Endothelial cell of umbilical vein (primary cell): ENCODE results near the gene TANGO2. TPM values are rescaled to one million over a fixed set of nuclear protein-coding genes. Genes with fewer than 3 reads are reported as not detected.

ENCODE experiments used
- BruUV-seq: library from RNA; stranded (reverse); fragments of 400-500 nt; replicated peaks from 2 replicates; lab custom pipeline; 2021; lab: Mats Ljungman, UMichigan
- CTCF ChIA-PET: fragments of 300-600, 350-600 bp; sonication (Branson Sonifier 250); formaldehyde crosslinking; loops from one replicate; lab custom pipeline; 2021; ENCODE audit warnings: antibody characterized with exemption, inconsistent platforms; lab: Charles Lee
- POLR2A ChIA-PET: fragments of 300-600, 350-600 bp; sonication (Branson Sonifier 250); formaldehyde crosslinking; loops from one replicate; lab custom pipeline; 2021; ENCODE audit warnings: antibody characterized with exemption, inconsistent platforms; lab: Charles Lee
- DNase-seq: peaks from one replicate; pipeline ENCODE4 v3.0.0-alpha.2; 2011; ENCODE audit warnings: low read depth, low spot score
- FAIRE-seq: peaks from 2 replicates; lab custom pipeline; 2011; peaks lifted over from hg19 to GRCh38; lab: Jason Lieb, UNC
- H2AFZ ChIP-seq: 2 replicates; pipeline ENCODE4 v1.6.0; 2012; ENCODE audit warnings: low read depth, low read length, control low read depth, inconsistent platforms
- H3K27ac ChIP-seq: 2 replicates; pipeline ENCODE4 v1.5.1; 2011; ENCODE audit warnings: low read depth, mild to moderate bottlenecking, control low read depth, low read length, moderate library complexity; ENCODE audit not compliant: insufficient read depth
- H3K27me3 ChIP-seq, 2 experiments: 2 replicates each; pipeline versions ENCODE4 v1.6.0 to v1.6.1; 2011; ENCODE audit warnings: low read length in 2 of 2, mixed read lengths in 1 of 2; ENCODE audit not compliant: control insufficient read depth in 2 of 2, insufficient read depth in 2 of 2
- H3K36me3 ChIP-seq, 2 experiments: 2 replicates in 1 of 2; 3 replicates in 1 of 2; pipeline ENCODE4 v1.5.1; 2011; ENCODE audit warnings: low read length in 2 of 2, mild to moderate bottlenecking in 1 of 2, moderate library complexity in 1 of 2; ENCODE audit not compliant: control insufficient read depth in 2 of 2, insufficient read depth in 2 of 2; ENCODE audit errors: extremely low read depth in 1 of 2
- H3K4me1 ChIP-seq: 3 replicates; pipeline ENCODE4 v1.5.1; 2011; ENCODE audit warnings: mild to moderate bottlenecking, low read length; ENCODE audit not compliant: control insufficient read depth, insufficient read depth; ENCODE audit errors: extremely low read depth
- H3K4me2 ChIP-seq: 2 replicates; pipeline ENCODE4 v1.6.1; 2011; ENCODE audit warnings: low read length, control low read depth, mixed read lengths; ENCODE audit not compliant: insufficient read depth
- H3K4me3 ChIP-seq, 3 experiments: fragments of 200-600 bp in 1 of 3; sonication (generic), shearing (Covaris generic) in 1 of 3; replicated peaks in 1 of 3; 2 replicates each; pipeline ENCODE4 v1.5.1; 2011 to 2016; ENCODE audit warnings: control low read depth in 3 of 3, low read length in 3 of 3, mild to moderate bottlenecking in 2 of 3, inconsistent platforms in 1 of 3, low read depth in 1 of 3, moderate library complexity in 1 of 3; ENCODE audit not compliant: insufficient read depth in 1 of 3
- H3K79me2 ChIP-seq: 2 replicates; pipeline ENCODE4 v1.6.0; 2012; ENCODE audit warnings: low read length, inconsistent platforms; ENCODE audit not compliant: control insufficient read depth, insufficient read depth
- H3K9ac ChIP-seq: replicated peaks from 2 replicates; pipeline ENCODE3; 2011; ENCODE audit warnings: low read length, control low read depth; ENCODE audit not compliant: insufficient read depth; ENCODE audit errors: extremely low read depth
- H3K9me1 ChIP-seq: replicated peaks from 3 replicates; pipeline ENCODE4 v1.6.0; 2011; ENCODE audit warnings: mild to moderate bottlenecking, low read length; ENCODE audit not compliant: control insufficient read depth, insufficient read depth; ENCODE audit errors: extremely low read depth
- H3K9me3 ChIP-seq: replicated peaks from 2 replicates; pipeline ENCODE4 v1.5.1; 2012; ENCODE audit warnings: low read length, inconsistent platforms; ENCODE audit not compliant: control insufficient read depth, insufficient read depth
- H4K20me1 ChIP-seq: replicated peaks from 2 replicates; pipeline ENCODE3; 2011; ENCODE audit warnings: mild to moderate bottlenecking, low read length; ENCODE audit not compliant: control insufficient read depth, insufficient read depth; ENCODE audit errors: extremely low read depth
- CTCF ChIP-seq, 2 donors: IDR thresholded peaks; 1 replicate in 1 of 2; 2 replicates in 1 of 2; pipeline ENCODE4 v1.5.1; 2011; ENCODE audit warnings: low read length in 2 of 2, mild to moderate bottlenecking in 2 of 2, moderate library complexity in 2 of 2, control low read depth in 1 of 2, inconsistent platforms in 1 of 2, low read depth in 1 of 2; ENCODE audit not compliant: insufficient read depth in 1 of 2; ENCODE audit errors: extremely low read depth in 1 of 2
- EZH2 ChIP-seq: IDR thresholded peaks from 2 replicates; pipeline ENCODE4 v1.6.1; 2012; ENCODE audit warnings: borderline replicate concordance, low read depth, mild to moderate bottlenecking, moderate library complexity, low read length, inconsistent platforms; ENCODE audit not compliant: severe bottlenecking
- FOS ChIP-seq: IDR thresholded peaks from 2 replicates; pipeline ENCODE4 v1.6.1; 2011; ENCODE audit warnings: mild to moderate bottlenecking, low read length, moderate library complexity, borderline replicate concordance; ENCODE audit not compliant: insufficient read depth
- GATA2 ChIP-seq: IDR thresholded peaks from 2 replicates; pipeline ENCODE4 v1.7.0; 2011; ENCODE audit warnings: low read depth, mild to moderate bottlenecking, moderate library complexity, mixed read lengths, low read length; ENCODE audit not compliant: insufficient read length, insufficient read depth
- JUN ChIP-seq: IDR thresholded peaks from 2 replicates; pipeline ENCODE4 v1.6.1; 2011; ENCODE audit warnings: borderline replicate concordance, low read depth; ENCODE audit not compliant: insufficient read length, insufficient read depth
- MAX ChIP-seq: IDR thresholded peaks from 2 replicates; pipeline ENCODE4 v1.6.1; 2011; ENCODE audit not compliant: insufficient read depth, insufficient read length
- MYC ChIP-seq: IDR thresholded peaks from one replicate; pipeline ENCODE4 v1.6.1; 2011; ENCODE audit warnings: mild to moderate bottlenecking, low read depth, low read length
- POLR2A ChIP-seq: IDR thresholded peaks from 2 replicates; pipeline ENCODE4 v1.6.1; 2012; ENCODE audit warnings: low read depth, mild to moderate bottlenecking, control low read depth, low read length
- POLR2AphosphoS5 ChIP-seq: IDR thresholded peaks from 2 replicates; pipeline ENCODE4 v1.6.1; 2012; ENCODE audit warnings: low read depth, mild to moderate bottlenecking, control low read depth, low read length, moderate library complexity; ENCODE audit not compliant: insufficient read depth
- dilution Hi-C: fragments of 300-500 bp; cut with MboI; formaldehyde crosslinking; loops from one replicate; pipeline ENCODE4 v1.15.0; 2019; ENCODE audit warnings: low sequenced_read_pairs; ENCODE audit not compliant: extremely low pct_ligation_motif_present
- intact Hi-C: fragments of 100-400 bp; cut with micrococcal nuclease; formaldehyde crosslinking; loops from one replicate; pipeline ENCODE4 v1.10.0; 2022
- polyA plus RNA-seq, 4 experiments: library from polyadenylated mRNA; depleted of rRNA in 3 of 4; stranded (reverse) in 3 of 4; unstranded in 1 of 4; fragments of >200 nt; gene quantifications; 2 replicates each; pipeline versions ENCODE4 v1.2.1 to v1.2.3, GENCODE V29; 2011 to 2012; ENCODE audit warnings: missing spikeins in 1 of 4
- total RNA-seq: library from RNA; stranded (reverse); gene quantifications from 2 replicates; pipeline ENCODE4 v1.2.3, GENCODE V29; 2021

TANGO2 gene
- total and polyA plus RNA-seq, 2 donors (not counting 3 experiments of a cell fraction or from before 2014, with no cell fraction given): 40.0 to 49.3 TPM

GRCh38 chr22:19975707-19976035, 45.2 kb upstream of the TANGO2 start:
- H3K4me2 ChIP-seq: peak overlapping the region; percentile 7
- DNase-seq (no peak), FAIRE-seq (no peak)
- H4K20me1 ChIP-seq: no peaks in the 10 kb centered on the region
- TF ChIP-seq MAX: no peak
- TF ChIP-seq GATA2: no peak
- TF ChIP-seq POLR2AphosphoS5: no peak
- TF ChIP-seq CTCF (IDR thresholded peaks at IDR 0.05; ENCODE audit: extremely low read depth in 1 of 2, insufficient read depth in 1 of 2, low read depth in 1 of 2, low read length in 2 of 2): no peak
- no peak for TF ChIP-seq MYC
- TF ChIP-seq FOS: no peak
- TF ChIP-seq JUN: no peak
- TF ChIP-seq POLR2A: no peak
- no peak for TF ChIP-seq EZH2
- POLR2A ChIA-PET: interaction anchor here (2.0 kb wide), 1 partner anchor 38 kb away, joined by 8 read pairs; no protein-coding TSS in a partner anchor
- no peaks in the 10 kb centered on the region for H3K27me3 ChIP-seq
- H3K9me1 ChIP-seq: no peaks in the 10 kb centered on the region
- H3K4me3 ChIP-seq: no peak overlapping the region
- peaks cover 16 to 60% of the 10 kb centered on the region in 2 experiments for H3K36me3 ChIP-seq
- intact Hi-C loops (loop anchor here (1.0 to 2.0 kb wide), 3 partner anchors 11 to 38 kb away; no protein-coding TSS in a partner anchor), dilution Hi-C loops (no loop called here)
- H3K9ac ChIP-seq: peak overlapping the region; percentile 21
- CTCF ChIA-PET: interaction anchor here (1.0 to 12.2 kb wide), 5 partner anchors 8 to 45 kb away, joined by 3 to 304 read pairs (median 10); partner anchors contain the start of gene TANGO2
- BruUV-seq: TSS peak; percentile 48
- H2AFZ ChIP-seq: no peak overlapping the region
- H3K9me3 ChIP-seq: no peaks in the 10 kb centered on the region
- H3K79me2 ChIP-seq: no peaks in the 10 kb centered on the region
- H3K4me1 ChIP-seq: peaks cover 19% of the 10 kb centered on the region
- H3K27ac ChIP-seq: peak overlapping the region; percentile 65
